Measurements from ENCODE around the gene ITPR1.

ITPR1 gene

GRCh38 chr3:4511491-4512262 lies 18.5 kb downstream of the ITPR1 start:
- Histone ChIP-seq H3K4me3 (no peak overlapping the region), H3K9me3 (ENCODE audit: low read depth, low read length) (no peaks in the 10 kb centered on the region), H3K36me3 (ENCODE audit: insufficient read depth, low read length) (no peaks in the 10 kb centered on the region), H3K27ac (no peak overlapping the region), H3K9ac (ENCODE audit: insufficient read length) (no peak overlapping the region)
- TF ChIP-seq EZH2 (IDR thresholded peaks at IDR 0.05): no peak
- TF ChIP-seq FOXP2 (optimal IDR thresholded peaks at IDR 0.05; ENCODE audit: control extremely low read depth, extremely low read length, insufficient read depth): no peak
- TF ChIP-seq POLR2AphosphoS5 (IDR thresholded peaks at IDR 0.05; ENCODE audit: borderline replicate concordance, low read depth, low read length): no peak
- DNase-seq (ENCODE audit: low read depth, low spot score): no peak

DNA sequence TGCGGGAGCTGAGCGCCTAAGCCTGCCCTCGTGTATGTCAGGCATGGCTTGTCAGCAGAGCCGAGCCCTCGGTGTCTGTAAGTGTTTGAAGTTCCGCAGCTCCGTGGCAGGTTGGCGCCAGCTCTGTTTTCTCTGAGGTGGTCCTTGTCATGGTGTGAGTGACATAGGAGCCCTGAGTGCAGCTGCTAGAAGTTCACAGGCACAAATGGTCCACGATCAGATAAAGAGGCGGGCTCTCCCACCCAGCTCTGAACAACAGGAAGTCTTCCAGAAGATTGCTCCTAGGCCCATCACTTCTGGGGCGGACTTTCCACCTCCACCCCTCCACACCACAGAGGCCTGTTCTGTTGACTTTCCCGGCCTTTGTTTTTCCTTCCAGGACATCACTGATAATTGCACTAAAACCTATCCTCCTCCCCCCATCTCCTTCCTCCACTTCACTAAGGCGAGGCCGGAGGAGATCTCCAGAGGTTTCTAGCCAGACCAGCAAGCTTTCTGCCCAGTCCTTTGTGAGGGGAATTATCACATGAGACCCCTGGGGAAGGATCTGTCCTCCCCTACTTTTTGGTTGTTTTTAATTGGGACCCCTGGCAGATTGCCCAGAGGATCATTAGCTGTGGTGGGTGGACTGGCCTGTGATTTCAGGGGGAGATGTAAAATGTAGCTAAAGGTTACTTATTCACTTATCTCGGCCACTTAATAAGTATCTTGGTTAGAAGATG lies 19.9 kb downstream of the ITPR1 start:
- Histone ChIP-seq H3K9ac (ENCODE audit: insufficient read length) (no peak overlapping the region), H3K27ac (no peak overlapping the region), H3K9me3 (ENCODE audit: low read depth, low read length) (no peaks in the 10 kb centered on the region), H3K36me3 (ENCODE audit: insufficient read depth, low read length) (no peaks in the 10 kb centered on the region), H3K4me3 (no peak overlapping the region)
- TF ChIP-seq POLR2AphosphoS5 (IDR thresholded peaks at IDR 0.05; ENCODE audit: borderline replicate concordance, low read depth, low read length): no peak
- no peak for TF ChIP-seq EZH2 (IDR thresholded peaks at IDR 0.05)
- TF ChIP-seq FOXP2 (optimal IDR thresholded peaks at IDR 0.05; ENCODE audit: control extremely low read depth, extremely low read length, insufficient read depth): no peak
- DNase-seq (ENCODE audit: low read depth, low spot score): no peak

- Histone ChIP-seq H3K27ac (no peak overlapping the region), H3K9me3 (ENCODE audit: low read depth, low read length) (no peaks in the 10 kb centered on the region), H3K4me3 (no peak overlapping the region), H3K9ac (ENCODE audit: insufficient read length) (no peak overlapping the region), H3K36me3 (ENCODE audit: insufficient read depth, low read length) (no peaks in the 10 kb centered on the region)
- no peak for DNase-seq (ENCODE audit: low read depth, low spot score)
- TF ChIP-seq POLR2AphosphoS5 (IDR thresholded peaks at IDR 0.05; ENCODE audit: borderline replicate concordance, low read depth, low read length) (no peak), FOXP2 (optimal IDR thresholded peaks at IDR 0.05; ENCODE audit: control extremely low read depth, extremely low read length, insufficient read depth) (no peak), EZH2 (IDR thresholded peaks at IDR 0.05) (no peak)
Observed at GRCh38 chr3:4514321-4514720, 21.2 kb downstream of the ITPR1 start.

GRCh38 chr3:4514916-4515315 lies 21.8 kb downstream of the ITPR1 start:
- H3K36me3 ChIP-seq (ENCODE audit: insufficient read depth, low read length): no peaks in the 10 kb centered on the region
- TF ChIP-seq POLR2AphosphoS5 (IDR thresholded peaks at IDR 0.05; ENCODE audit: borderline replicate concordance, low read depth, low read length): no peak
- no peak for TF ChIP-seq FOXP2 (optimal IDR thresholded peaks at IDR 0.05; ENCODE audit: control extremely low read depth, extremely low read length, insufficient read depth)
- no peak for TF ChIP-seq EZH2 (IDR thresholded peaks at IDR 0.05)
- no peak overlapping the region for H3K27ac ChIP-seq
- H3K4me3 ChIP-seq: no peak overlapping the region
- DNase-seq (ENCODE audit: low read depth, low spot score): no peak
- no peaks in the 10 kb centered on the region for H3K9me3 ChIP-seq (ENCODE audit: low read depth, low read length)
- no peak overlapping the region for H3K9ac ChIP-seq (ENCODE audit: insufficient read length)

GRCh38 chr3:4515916-4516579 lies 22.9 kb downstream of the ITPR1 start:
- Histone ChIP-seq H3K36me3 (ENCODE audit: insufficient read depth, low read length) (no peaks in the 10 kb centered on the region), H3K9me3 (ENCODE audit: low read depth, low read length) (no peaks in the 10 kb centered on the region), H3K9ac (ENCODE audit: insufficient read length) (no peak overlapping the region), H3K27ac (no peak overlapping the region), H3K4me3 (no peak overlapping the region)
- DNase-seq (ENCODE audit: low read depth, low spot score): no peak
- TF ChIP-seq FOXP2 (optimal IDR thresholded peaks at IDR 0.05; ENCODE audit: control extremely low read depth, extremely low read length, insufficient read depth) (no peak), POLR2AphosphoS5 (IDR thresholded peaks at IDR 0.05; ENCODE audit: borderline replicate concordance, low read depth, low read length) (no peak), EZH2 (IDR thresholded peaks at IDR 0.05) (no peak)

- Histone ChIP-seq H3K9ac (ENCODE audit: insufficient read length) (no peak overlapping the region), H3K4me3 (no peak overlapping the region), H3K36me3 (ENCODE audit: insufficient read depth, low read length) (no peaks in the 10 kb centered on the region), H3K27ac (no peak overlapping the region), H3K9me3 (ENCODE audit: low read depth, low read length) (no peaks in the 10 kb centered on the region)
- no peak for DNase-seq (ENCODE audit: low read depth, low spot score)
- TF ChIP-seq POLR2AphosphoS5 (IDR thresholded peaks at IDR 0.05; ENCODE audit: borderline replicate concordance, low read depth, low read length) (no peak), EZH2 (IDR thresholded peaks at IDR 0.05) (no peak)
Observed at GRCh38 chr3:4517093-4517492, 23.9 kb downstream of the ITPR1 start.

GRCh38 chr3:4517643-4518311 lies 24.6 kb downstream of the ITPR1 start:
- DNase-seq (ENCODE audit: low read depth, low spot score): no peak
- H3K9me3 ChIP-seq (ENCODE audit: low read depth, low read length): no peaks in the 10 kb centered on the region
- no peak overlapping the region for H3K9ac ChIP-seq (ENCODE audit: insufficient read length)

More at GRCh38 chr3:4517643-4518311, 24.6 kb downstream of the ITPR1 start:
- no peaks in the 10 kb centered on the region for H3K36me3 ChIP-seq (ENCODE audit: insufficient read depth, low read length)
- no peak overlapping the region for H3K4me3 ChIP-seq
- TF ChIP-seq FOXP2 (optimal IDR thresholded peaks at IDR 0.05; ENCODE audit: control extremely low read depth, extremely low read length, insufficient read depth) (no peak), POLR2AphosphoS5 (IDR thresholded peaks at IDR 0.05; ENCODE audit: borderline replicate concordance, low read depth, low read length) (no peak), EZH2 (IDR thresholded peaks at IDR 0.05) (no peak)
- H3K27ac ChIP-seq: no peak overlapping the region

Measured in SK-N-MC (cell line).